ENCODE measurements around the gene NOSTRIN. TPM values are rescaled to one million over a fixed set of nuclear protein-coding genes. Genes with fewer than 3 reads are reported as not detected.

NOSTRIN gene
- polyA plus RNA-seq, 1 donor (not counting 4 experiments of a cell fraction or from before 2014, with no cell fraction given) = not detected

DNA sequence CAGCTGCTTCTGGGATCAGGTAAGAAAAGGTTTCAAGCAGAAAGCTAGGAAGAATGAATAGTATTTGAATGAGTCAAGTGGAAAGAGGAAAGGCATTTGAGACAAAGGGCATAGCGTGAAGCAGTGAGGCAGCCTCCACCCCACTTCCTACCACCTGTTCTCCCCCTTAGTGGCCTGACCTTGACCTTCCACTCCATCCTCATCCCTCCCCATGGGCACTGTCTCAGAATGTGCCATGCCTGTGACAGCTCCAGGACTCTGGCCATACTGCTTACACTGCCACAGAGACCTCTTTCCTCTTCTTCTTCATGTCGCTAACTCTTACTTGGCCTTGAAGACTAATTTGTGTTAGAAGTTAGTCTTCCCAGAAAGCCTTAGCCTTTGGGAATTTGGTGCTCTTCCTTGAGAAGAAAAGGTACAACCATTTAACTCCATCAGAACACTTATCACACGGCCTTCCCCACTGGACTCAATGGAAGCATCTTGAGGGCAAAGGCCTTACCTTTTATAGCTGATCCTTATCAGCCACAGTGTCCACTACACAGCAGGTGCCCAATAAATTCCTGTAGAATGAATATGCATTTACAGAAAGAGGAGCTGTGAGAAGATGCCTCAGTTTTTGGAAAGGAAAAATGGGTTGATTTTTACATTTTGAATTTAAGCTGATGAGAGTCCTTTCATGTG lies 15.2 kb upstream of the NOSTRIN start:
- dilution Hi-C loops (cut with MboI; ENCODE audit: extremely low pct_ligation_motif_present, low sequenced_read_pairs) = no loop called here
- Histone ChIP-seq H3K4me2 (ENCODE audit: control insufficient read depth, extremely low read depth, insufficient read depth, low read depth, low read length) (no peak overlapping the region), H3K79me2 (ENCODE audit: control insufficient read depth, insufficient read depth, low read length) (no peaks in the 10 kb centered on the region), H3K27ac (ENCODE audit: control insufficient read depth, insufficient read depth, low read length) (no peak overlapping the region), H3K36me3 (ENCODE audit: control insufficient read depth in 2 of 2, extremely low read depth in 1 of 2, insufficient read depth in 2 of 2, low read length in 2 of 2) (no peaks in the 10 kb centered on the region), H3K4me1 (ENCODE audit: control insufficient read depth, extremely low read depth, insufficient read depth, low read length) (no peaks in the 10 kb centered on the region), H3K9me1 (ENCODE audit: control insufficient read depth, extremely low read depth, insufficient read depth, low read length) (no peaks in the 10 kb centered on the region), H4K20me1 (ENCODE audit: control insufficient read depth, extremely low read depth, insufficient read depth, low read length) (no peaks in the 10 kb centered on the region), H3K27me3 (ENCODE audit: control insufficient read depth, extremely low read depth, insufficient read depth, low read length) (peaks cover 8% of the 10 kb centered on the region), H3K9ac (ENCODE audit: control insufficient read depth, extremely low read depth, insufficient read depth, low read length) (no peak overlapping the region), H2AFZ (ENCODE audit: control insufficient read depth, low read length) (no peak overlapping the region), H3K4me3 (ENCODE audit: control insufficient read depth in 2 of 3, extremely low read depth in 1 of 3, insufficient read depth in 2 of 3, low read depth in 1 of 3, low read length in 3 of 3) (no peak overlapping the region), H3K9me3 (ENCODE audit: control insufficient read depth, low read depth, low read length) (no peaks in the 10 kb centered on the region)
- FAIRE-seq = no peak
- no peak for TF ChIP-seq EZH2 (IDR thresholded peaks at IDR 0.05; ENCODE audit: low read length)
- TF ChIP-seq, protein P1, sequence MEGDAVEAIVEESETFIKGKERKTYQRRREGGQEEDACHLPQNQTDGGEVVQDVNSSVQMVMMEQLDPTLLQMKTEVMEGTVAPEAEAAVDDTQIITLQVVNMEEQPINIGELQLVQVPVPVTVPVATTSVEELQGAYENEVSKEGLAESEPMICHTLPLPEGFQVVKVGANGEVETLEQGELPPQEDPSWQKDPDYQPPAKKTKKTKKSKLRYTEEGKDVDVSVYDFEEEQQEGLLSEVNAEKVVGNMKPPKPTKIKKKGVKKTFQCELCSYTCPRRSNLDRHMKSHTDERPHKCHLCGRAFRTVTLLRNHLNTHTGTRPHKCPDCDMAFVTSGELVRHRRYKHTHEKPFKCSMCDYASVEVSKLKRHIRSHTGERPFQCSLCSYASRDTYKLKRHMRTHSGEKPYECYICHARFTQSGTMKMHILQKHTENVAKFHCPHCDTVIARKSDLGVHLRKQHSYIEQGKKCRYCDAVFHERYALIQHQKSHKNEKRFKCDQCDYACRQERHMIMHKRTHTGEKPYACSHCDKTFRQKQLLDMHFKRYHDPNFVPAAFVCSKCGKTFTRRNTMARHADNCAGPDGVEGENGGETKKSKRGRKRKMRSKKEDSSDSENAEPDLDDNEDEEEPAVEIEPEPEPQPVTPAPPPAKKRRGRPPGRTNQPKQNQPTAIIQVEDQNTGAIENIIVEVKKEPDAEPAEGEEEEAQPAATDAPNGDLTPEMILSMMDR (optimal IDR thresholded peaks at IDR 0.05 in 1 of 3, IDR thresholded peaks at IDR 0.05 in 1 of 3, conservative IDR thresholded peaks at IDR 0.05 in 1 of 3; ENCODE audit: extremely low read depth in 1 of 3, insufficient read depth in 2 of 3, low read length in 3 of 3) = no peak
- no peak for DNase-seq (ENCODE audit: low read depth, low spot score)

- H3K79me2 ChIP-seq (ENCODE audit: control insufficient read depth, insufficient read depth, low read length) = no peaks in the 10 kb centered on the region
- DNase-seq (ENCODE audit: low read depth, low spot score) = no peak
- no peak overlapping the region for H3K4me3 ChIP-seq (ENCODE audit: control insufficient read depth in 2 of 3, extremely low read depth in 1 of 3, insufficient read depth in 2 of 3, low read depth in 1 of 3, low read length in 3 of 3)
- dilution Hi-C loops (cut with MboI; ENCODE audit: extremely low pct_ligation_motif_present, low sequenced_read_pairs) = no loop called here
- H3K9me1 ChIP-seq (ENCODE audit: control insufficient read depth, extremely low read depth, insufficient read depth, low read length) = no peaks in the 10 kb centered on the region
- FAIRE-seq = no peak
- no peak overlapping the region for H3K4me2 ChIP-seq (ENCODE audit: control insufficient read depth, extremely low read depth, insufficient read depth, low read depth, low read length)
- no peak overlapping the region for H3K27ac ChIP-seq (ENCODE audit: control insufficient read depth, insufficient read depth, low read length)
- H2AFZ ChIP-seq (ENCODE audit: control insufficient read depth, low read length) = no peak overlapping the region
- H3K36me3 ChIP-seq (ENCODE audit: control insufficient read depth in 2 of 2, extremely low read depth in 1 of 2, insufficient read depth in 2 of 2, low read length in 2 of 2) = no peaks in the 10 kb centered on the region
- H3K9ac ChIP-seq (ENCODE audit: control insufficient read depth, extremely low read depth, insufficient read depth, low read length) = no peak overlapping the region
- no peaks in the 10 kb centered on the region for H3K9me3 ChIP-seq (ENCODE audit: control insufficient read depth, low read depth, low read length)
- no peaks in the 10 kb centered on the region for H4K20me1 ChIP-seq (ENCODE audit: control insufficient read depth, extremely low read depth, insufficient read depth, low read length)
- H3K4me1 ChIP-seq (ENCODE audit: control insufficient read depth, extremely low read depth, insufficient read depth, low read length) = no peaks in the 10 kb centered on the region
- peaks cover 8% of the 10 kb centered on the region for H3K27me3 ChIP-seq (ENCODE audit: control insufficient read depth, extremely low read depth, insufficient read depth, low read length)
- TF ChIP-seq EZH2 (IDR thresholded peaks at IDR 0.05; ENCODE audit: low read length) = no peak
- TF ChIP-seq, protein P1 (optimal IDR thresholded peaks at IDR 0.05 in 1 of 3, IDR thresholded peaks at IDR 0.05 in 1 of 3, conservative IDR thresholded peaks at IDR 0.05 in 1 of 3; ENCODE audit: extremely low read depth in 1 of 3, insufficient read depth in 2 of 3, low read length in 3 of 3) = no peak
Observed at GRCh38 chr2:168787782-168788376, 14.6 kb upstream of the NOSTRIN start.

All from keratinocyte (primary cell).